NCI-H1417 (cell line): Measurements from ENCODE around the gene IGSF10.
"Not testable (repeated sequence)": the region's sequence is repeated elsewhere in the genome, so short reads cannot be mapped to it uniquely, and the experiment has no call there.

Source experiments
- DNase-seq, 3 experiments: peaks; one replicate each; lab custom pipeline; 2025; lab: John Stamatoyannopoulos, UW

Gene IGSF10

GRCh38 chr3:151460774-151461450, at the start of gene IGSF10:
Gene IGSF10 (minus strand): TSS chr3:151461061. CDS start chr3:151458709, 2,352 bp downstream.
- peak in 2 of 3 experiments; percentile 43 to 53 for DNase-seq

- DNase-seq, result not testable (repeated sequence)
These were observed 48.7 kb upstream of the IGSF10 start for GRCh38 chr3:151509468-151510135.

- DNase-seq, result no peak
These were observed 43.7 kb upstream of the IGSF10 start for GRCh38 chr3:151504606-151505005.

GRCh38 chr3:151503074-151503473, 42.2 kb upstream of the IGSF10 start:
- no peak for DNase-seq

- DNase-seq, result no peak
These were observed 41.2 kb upstream of the IGSF10 start for GRCh38 chr3:151501923-151502632.

GRCh38 chr3:151501171-151501922, 40.5 kb upstream of the IGSF10 start:
- no peak for DNase-seq

- DNase-seq, result no peak
These were observed 38.3 kb upstream of the IGSF10 start for GRCh38 chr3:151499168-151499567.

GRCh38 chr3:151491525-151491924, 30.7 kb upstream of the IGSF10 start:
- DNase-seq, result no peak

GRCh38 chr3:151487833-151488232, 27.0 kb upstream of the IGSF10 start:
- not testable (repeated sequence) for DNase-seq

GRCh38 chr3:151483961-151484520, 23.2 kb upstream of the IGSF10 start:
- no peak for DNase-seq

GRCh38 chr3:151483488-151483887, 22.6 kb upstream of the IGSF10 start:
- no peak for DNase-seq

- no peak for DNase-seq
These were observed 19.6 kb upstream of the IGSF10 start for GRCh38 chr3:151480492-151480891.

- no peak for DNase-seq
These were observed 18.6 kb upstream of the IGSF10 start for GRCh38 chr3:151479452-151479851.

- no peak for DNase-seq
These were observed 17.5 kb upstream of the IGSF10 start for GRCh38 chr3:151478335-151478697.

GRCh38 chr3:151477591-151478334, 16.9 kb upstream of the IGSF10 start:
- peak in 1 of 3 experiments; percentile 10 for DNase-seq

GRCh38 chr3:151476344-151477018, 15.6 kb upstream of the IGSF10 start:
- DNase-seq, result peak in 1 of 3 experiments; percentile 25

GRCh38 chr3:151468284-151468917, 7.5 kb upstream of the IGSF10 start:
- peak; percentile 45 to 83 (median 60) for DNase-seq

- DNase-seq, result no peak
These were observed 6.2 kb upstream of the IGSF10 start for GRCh38 chr3:151467069-151467468.

- DNase-seq, result no peak
These were observed 2.1 kb upstream of the IGSF10 start for GRCh38 chr3:151462991-151463390.

GRCh38 chr3:151462278-151462780, 1.5 kb upstream of the IGSF10 start:
- no peak for DNase-seq
